ENCODE data around the gene MAGEA8.
"Not testable (repeated sequence)": the region's sequence is repeated elsewhere in the genome, so short reads cannot be mapped to it uniquely, and the experiment has no call there.

The MAGEA8 gene

DNA sequence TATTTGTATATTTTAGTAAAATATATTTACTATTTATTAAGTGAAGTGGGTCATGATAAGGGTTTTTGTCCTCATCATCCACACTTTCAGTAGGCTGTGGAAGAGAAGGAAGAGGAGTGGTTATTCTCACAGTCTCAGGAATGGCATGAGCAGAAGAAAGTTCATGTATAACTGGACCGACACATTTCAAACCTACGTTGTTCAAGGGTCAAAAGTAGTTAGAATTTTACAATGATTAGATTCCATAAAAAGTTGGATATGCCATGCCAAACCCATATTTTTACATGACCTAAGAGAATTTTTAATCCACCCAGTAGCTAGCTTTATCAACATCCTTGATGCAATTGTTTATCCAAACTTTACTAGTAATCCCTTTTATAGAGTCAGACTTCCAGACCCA lies 15.6 kb upstream of the MAGEA8 start:
- H3K27me3 ChIP-seq (ENCODE audit: low read depth), result peaks cover 2% of the 10 kb centered on the region; the same call in 1 of the 2 replicates
- H3K9me3 ChIP-seq, result no peaks in the 10 kb centered on the region
- H3K36me3 ChIP-seq (replicated peaks), result no peaks in the 10 kb centered on the region
- no peaks in the 10 kb centered on the region for H3K4me1 ChIP-seq
- no peak overlapping the region for H3K4me3 ChIP-seq
- DNase-seq (ENCODE audit: low spot score in 2 of 2), result no peak
- in situ Hi-C loops (cut with MboI; ENCODE audit: low sequenced_read_pairs), result no loop called here

DNA sequence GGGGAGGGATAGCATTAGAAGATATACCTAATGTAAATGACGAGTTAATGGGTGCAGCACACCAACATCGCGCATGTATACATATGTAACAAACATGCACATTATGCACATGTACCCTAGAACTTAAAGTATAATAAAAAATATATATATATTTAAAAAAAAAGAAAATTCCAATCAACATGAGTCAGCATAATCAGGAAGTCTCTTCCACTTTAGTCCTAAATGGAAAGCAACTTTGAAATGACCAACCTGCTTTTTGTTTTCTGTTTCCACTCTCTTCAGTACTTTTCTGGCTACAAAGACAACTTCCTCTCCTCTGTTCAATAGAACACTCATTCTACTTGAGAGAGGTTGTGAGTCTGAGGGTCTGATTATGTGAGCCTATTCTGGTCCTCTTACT lies 13.5 kb upstream of the MAGEA8 start:
- Histone ChIP-seq H3K4me3 (no peak overlapping the region), H3K9me3 (no peaks in the 10 kb centered on the region), H3K36me3 (replicated peaks) (no peaks in the 10 kb centered on the region), H3K27me3 (ENCODE audit: low read depth) (peaks cover 2% of the 10 kb centered on the region; the same call in 1 of the 2 replicates), H3K4me1 (no peaks in the 10 kb centered on the region)
- DNase-seq (ENCODE audit: low spot score in 2 of 2), result no peak
- in situ Hi-C loops (cut with MboI; ENCODE audit: low sequenced_read_pairs), result no loop called here

DNA sequence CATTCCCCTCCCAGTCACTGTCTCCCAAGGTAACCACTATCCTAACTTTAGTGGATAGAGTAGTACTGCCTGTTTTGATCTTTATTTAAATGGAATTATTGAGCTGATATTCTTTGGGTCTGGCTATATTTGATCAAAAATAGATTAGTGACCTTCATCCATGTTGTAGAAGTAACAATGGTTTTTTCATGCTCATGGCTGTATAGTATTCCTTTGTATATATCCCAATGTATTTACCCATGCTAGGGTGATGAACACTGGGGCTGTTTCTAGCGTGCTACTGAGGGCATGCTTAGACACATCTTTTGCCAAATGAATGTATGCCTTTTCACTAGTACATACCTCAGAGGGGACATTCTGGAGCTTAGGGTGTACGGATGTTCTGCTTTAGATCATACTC lies 10.1 kb upstream of the MAGEA8 start:
- Histone ChIP-seq H3K4me3 (no peak overlapping the region), H3K36me3 (replicated peaks) (no peaks in the 10 kb centered on the region), H3K27me3 (ENCODE audit: low read depth) (no peaks in the 10 kb centered on the region), H3K4me1 (no peaks in the 10 kb centered on the region), H3K9me3 (no peaks in the 10 kb centered on the region)
- no peak for DNase-seq (ENCODE audit: low spot score in 2 of 2)
- in situ Hi-C loops (cut with MboI; ENCODE audit: low sequenced_read_pairs), result no loop called here

GRCh38 chrX:149871433-149871832 lies 9.6 kb upstream of the MAGEA8 start:
- Histone ChIP-seq H3K27me3 (ENCODE audit: low read depth) (no peaks in the 10 kb centered on the region), H3K4me1 (no peaks in the 10 kb centered on the region), H3K9me3 (no peaks in the 10 kb centered on the region), H3K36me3 (replicated peaks) (no peaks in the 10 kb centered on the region), H3K4me3 (no peak overlapping the region)
- DNase-seq (ENCODE audit: low spot score in 2 of 2), result no peak
- in situ Hi-C loops (cut with MboI; ENCODE audit: low sequenced_read_pairs), result no loop called here

DNA sequence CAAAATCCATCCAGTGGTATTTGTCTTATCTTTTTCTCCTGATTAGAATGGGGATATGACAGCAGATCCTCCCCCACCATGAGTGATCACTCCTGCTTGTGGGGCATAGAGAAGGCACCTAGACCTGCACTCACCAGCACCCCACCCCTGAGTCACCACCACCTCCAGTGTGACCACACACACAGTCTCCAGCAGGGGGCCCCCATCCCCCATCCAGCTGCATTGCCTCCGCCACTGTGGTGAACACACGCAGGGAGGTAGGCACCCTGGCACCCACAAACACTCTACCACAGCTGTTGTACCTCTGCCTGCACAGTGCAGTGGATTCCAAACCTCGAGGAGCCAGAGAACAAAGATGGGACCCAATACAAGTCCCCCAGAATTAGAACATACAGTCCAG lies 9.0 kb upstream of the MAGEA8 start:
- Histone ChIP-seq H3K9me3 (no peaks in the 10 kb centered on the region), H3K4me3 (no peak overlapping the region), H3K36me3 (replicated peaks) (no peaks in the 10 kb centered on the region), H3K4me1 (no peaks in the 10 kb centered on the region), H3K27me3 (ENCODE audit: low read depth) (0 out of 2 replicates have a peak, but pooled peaks cover 2% of the 10 kb centered on the region)
- DNase-seq (ENCODE audit: low spot score in 2 of 2), result peak; percentile 38 to 78
- in situ Hi-C loops (cut with MboI; ENCODE audit: low sequenced_read_pairs), result no loop called here

DNA sequence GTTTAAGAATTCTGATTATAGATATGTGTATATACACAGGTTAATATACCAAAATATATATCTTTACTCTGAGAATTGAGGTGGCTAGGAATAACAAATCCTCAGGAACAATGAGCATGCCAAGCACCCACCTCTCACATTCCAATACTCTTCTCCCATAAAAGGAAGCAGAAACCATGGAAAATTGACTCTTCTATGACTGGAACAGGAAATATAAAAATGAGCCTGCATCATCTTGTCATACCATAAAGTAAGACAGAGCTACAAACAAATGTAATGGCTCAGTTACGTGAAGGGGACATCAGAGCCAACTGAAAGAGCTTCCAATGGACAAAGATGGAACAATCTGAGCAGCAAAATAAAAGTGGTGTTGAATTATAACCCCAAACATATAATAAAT lies 3.8 kb upstream of the MAGEA8 start:
- H3K9me3 ChIP-seq, result no peaks in the 10 kb centered on the region
- H3K36me3 ChIP-seq (replicated peaks), result no peaks in the 10 kb centered on the region
- H3K4me1 ChIP-seq, result no peaks in the 10 kb centered on the region
- peaks cover 15% of the 10 kb centered on the region for H3K27me3 ChIP-seq (ENCODE audit: low read depth)
- in situ Hi-C loops (cut with MboI; ENCODE audit: low sequenced_read_pairs), result no loop called here
- no peak overlapping the region for H3K4me3 ChIP-seq
- DNase-seq (ENCODE audit: low spot score in 2 of 2), result no peak

GRCh38 chrX:149877636-149878035 lies 3.3 kb upstream of the MAGEA8 start:
- H3K27me3 ChIP-seq (ENCODE audit: low read depth), result peaks cover 15% of the 10 kb centered on the region
- H3K4me1 ChIP-seq, result no peaks in the 10 kb centered on the region
- in situ Hi-C loops (cut with MboI; ENCODE audit: low sequenced_read_pairs), result no loop called here
- no peaks in the 10 kb centered on the region for H3K36me3 ChIP-seq (replicated peaks)
- H3K9me3 ChIP-seq, result no peaks in the 10 kb centered on the region
- no peak for DNase-seq (ENCODE audit: low spot score in 2 of 2)
- H3K4me3 ChIP-seq, result no peak overlapping the region

- H3K36me3 ChIP-seq (replicated peaks); H3K9me3 ChIP-seq; H3K27me3 ChIP-seq (ENCODE audit: low read depth); in situ Hi-C loops (cut with MboI; ENCODE audit: low sequenced_read_pairs); DNase-seq (ENCODE audit: low spot score in 2 of 2); H3K4me3 ChIP-seq: not testable (repeated sequence)
- H3K4me1 ChIP-seq, result peaks cover 13% of the 10 kb centered on the region
Measured at GRCh38 chrX:149890828-149891227, 9.8 kb downstream of the MAGEA8 start.

DNA sequence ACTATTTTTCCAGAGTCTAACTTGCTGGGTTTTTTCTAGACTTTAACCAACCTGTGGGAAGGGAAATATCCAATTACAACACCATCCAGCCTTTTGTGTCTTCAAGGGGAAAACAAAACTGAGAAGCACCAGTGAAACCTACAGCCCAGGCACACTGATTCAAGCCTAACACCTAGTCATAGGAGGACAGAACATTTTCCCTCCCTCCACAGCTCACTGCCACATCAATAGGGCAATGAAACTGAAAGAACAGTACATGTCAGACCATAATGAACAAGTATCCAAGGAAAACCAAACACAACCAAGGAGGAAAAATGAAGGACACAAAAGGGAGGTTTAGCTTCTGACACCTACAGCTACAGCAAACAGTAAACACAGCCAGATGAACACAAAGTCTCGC lies 17.6 kb downstream of the MAGEA8 start:
- in situ Hi-C loops (cut with MboI; ENCODE audit: low sequenced_read_pairs), result no loop called here
- peaks cover 9% of the 10 kb centered on the region for H3K4me1 ChIP-seq

DNA sequence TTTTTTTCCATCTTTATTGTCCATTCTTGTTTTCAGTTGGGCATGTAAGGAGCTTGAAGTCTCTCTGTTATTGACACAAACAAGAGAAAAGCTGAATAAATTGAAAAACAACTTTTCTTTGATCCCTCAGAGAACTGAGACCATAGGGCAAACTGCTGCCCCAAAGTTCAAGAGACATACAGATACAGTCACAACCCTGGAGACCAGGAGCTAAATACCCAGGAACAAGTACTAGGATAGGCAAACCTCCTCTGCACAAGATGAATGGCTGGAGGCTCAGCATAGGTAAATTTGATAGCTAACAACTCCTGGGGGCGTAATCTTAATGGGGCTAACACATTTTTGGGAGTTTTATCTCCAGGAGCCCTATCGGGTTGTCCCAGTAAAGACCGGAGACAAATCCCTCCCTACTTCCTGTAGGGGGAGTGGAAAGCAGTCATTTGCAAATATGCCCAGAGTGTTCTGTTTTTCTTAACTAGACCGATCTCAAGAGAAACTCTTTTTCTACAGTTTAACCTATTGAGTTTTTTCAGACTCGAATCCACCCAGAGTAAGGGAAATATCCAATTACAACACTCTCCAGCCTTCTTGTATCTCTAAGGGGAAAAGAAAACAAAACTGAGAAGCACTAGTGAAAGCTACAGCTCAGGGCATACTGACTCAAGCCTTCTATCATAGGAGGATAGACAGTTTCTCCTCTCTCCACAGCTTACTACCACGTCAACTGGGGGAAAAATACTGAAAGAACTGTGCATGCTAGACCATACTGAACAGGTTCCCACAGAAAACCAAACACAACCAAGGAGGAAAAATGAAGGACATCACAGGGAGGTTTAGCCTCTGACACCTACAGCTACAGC lies 23.1 kb downstream of the MAGEA8 start:
- in situ Hi-C loops (cut with MboI; ENCODE audit: low sequenced_read_pairs), result no loop called here
- no peaks in the 10 kb centered on the region for H3K9me3 ChIP-seq
- no peaks in the 10 kb centered on the region for H3K4me1 ChIP-seq
- no peaks in the 10 kb centered on the region for H3K36me3 ChIP-seq (replicated peaks)
- H3K27me3 ChIP-seq (ENCODE audit: low read depth), result no peaks in the 10 kb centered on the region
- H3K4me3 ChIP-seq, result no peak overlapping the region
- peak in 1 of 2 experiments; percentile 36 for DNase-seq (ENCODE audit: low spot score in 2 of 2)

More for the DNA sequence above, 17.6 kb downstream of the MAGEA8 start:
- Histone ChIP-seq H3K9me3 (no peaks in the 10 kb centered on the region), H3K27me3 (ENCODE audit: low read depth) (no peaks in the 10 kb centered on the region), H3K4me3 (no peak overlapping the region), H3K36me3 (replicated peaks) (no peaks in the 10 kb centered on the region)
- no peak for DNase-seq (ENCODE audit: low spot score in 2 of 2)

GRCh38 chrX:149908308-149908707 lies 27.3 kb downstream of the MAGEA8 start:
- in situ Hi-C loops (cut with MboI; ENCODE audit: low sequenced_read_pairs), result no loop called here

DNA sequence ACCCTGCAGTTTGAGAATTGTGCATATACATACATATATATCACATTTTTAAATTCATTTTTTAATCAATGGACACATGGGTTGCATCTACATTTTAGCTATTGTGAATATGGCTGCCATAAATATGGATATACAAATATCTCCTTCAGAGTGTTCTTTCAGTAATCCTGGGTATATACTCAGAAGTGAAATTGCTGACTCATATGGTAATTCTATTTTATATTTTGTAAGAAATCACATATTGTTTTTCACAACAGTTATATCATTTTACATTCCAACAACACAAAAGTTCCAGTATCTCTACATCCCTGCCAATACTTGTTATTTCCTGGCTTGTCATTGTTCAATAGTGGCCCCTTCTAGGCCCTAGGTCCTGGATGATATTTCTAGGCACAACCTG lies 27.7 kb downstream of the MAGEA8 start:
- Histone ChIP-seq H3K4me1 (no peaks in the 10 kb centered on the region), H3K27me3 (ENCODE audit: low read depth) (no peaks in the 10 kb centered on the region), H3K4me3 (no peak overlapping the region), H3K9me3 (no peaks in the 10 kb centered on the region), H3K36me3 (replicated peaks) (no peaks in the 10 kb centered on the region)
- in situ Hi-C loops (cut with MboI; ENCODE audit: low sequenced_read_pairs), result no loop called here
- no peak for DNase-seq (ENCODE audit: low spot score in 2 of 2)

More at GRCh38 chrX:149908308-149908707, 27.3 kb downstream of the MAGEA8 start:
- Histone ChIP-seq H3K9me3 (no peaks in the 10 kb centered on the region), H3K4me3 (no peak overlapping the region), H3K36me3 (replicated peaks) (no peaks in the 10 kb centered on the region), H3K27me3 (ENCODE audit: low read depth) (no peaks in the 10 kb centered on the region), H3K4me1 (no peaks in the 10 kb centered on the region)
- no peak for DNase-seq (ENCODE audit: low spot score in 2 of 2)

DNA sequence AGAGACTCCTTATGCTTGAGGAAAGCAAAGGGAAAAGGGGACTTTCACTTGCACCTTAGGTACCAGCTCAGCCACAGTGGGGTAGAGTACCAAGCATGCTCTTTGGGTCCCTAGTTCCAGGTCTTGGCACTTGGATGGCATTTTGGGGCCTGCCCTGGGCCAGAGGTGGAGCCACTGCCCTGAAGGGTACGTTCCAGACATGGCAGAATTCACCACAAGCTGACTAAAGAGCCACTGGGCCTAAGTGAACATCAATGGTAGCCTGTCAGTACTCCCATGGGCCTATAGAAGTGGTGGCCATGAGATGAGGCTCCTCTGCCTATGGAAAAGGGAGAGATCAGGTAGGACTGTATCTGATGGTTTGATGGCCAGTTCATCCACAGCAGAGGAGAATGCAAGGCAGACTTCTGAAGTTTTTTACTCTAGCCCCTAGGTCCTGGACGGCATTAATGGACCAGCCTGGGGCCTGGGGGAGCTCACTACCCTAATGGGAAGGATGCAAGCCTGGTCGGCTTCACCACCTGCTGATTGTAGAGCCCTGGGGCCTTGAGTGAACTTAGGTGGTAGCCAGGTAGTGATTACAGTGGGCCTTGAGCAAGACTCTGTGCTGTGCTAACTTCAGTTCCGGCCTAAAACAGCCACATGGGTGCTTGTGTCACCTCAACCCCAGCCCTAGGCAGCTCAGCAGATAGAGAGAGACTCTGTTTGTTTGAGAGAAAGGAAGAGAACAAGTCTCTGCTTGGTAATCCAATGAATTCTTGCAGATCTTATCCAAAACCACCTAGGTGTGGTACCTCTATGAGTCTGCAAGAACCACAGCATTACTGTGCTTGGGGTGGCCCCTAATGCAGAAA lies 28.6 kb downstream of the MAGEA8 start:
- H3K36me3 ChIP-seq (replicated peaks), result no peaks in the 10 kb centered on the region
- no peaks in the 10 kb centered on the region for H3K4me1 ChIP-seq
- in situ Hi-C loops (cut with MboI; ENCODE audit: low sequenced_read_pairs), result no loop called here
- no peak overlapping the region for H3K4me3 ChIP-seq
- no peaks in the 10 kb centered on the region for H3K27me3 ChIP-seq (ENCODE audit: low read depth)
- no peaks in the 10 kb centered on the region for H3K9me3 ChIP-seq
- no peak for DNase-seq (ENCODE audit: low spot score in 2 of 2)

DNA sequence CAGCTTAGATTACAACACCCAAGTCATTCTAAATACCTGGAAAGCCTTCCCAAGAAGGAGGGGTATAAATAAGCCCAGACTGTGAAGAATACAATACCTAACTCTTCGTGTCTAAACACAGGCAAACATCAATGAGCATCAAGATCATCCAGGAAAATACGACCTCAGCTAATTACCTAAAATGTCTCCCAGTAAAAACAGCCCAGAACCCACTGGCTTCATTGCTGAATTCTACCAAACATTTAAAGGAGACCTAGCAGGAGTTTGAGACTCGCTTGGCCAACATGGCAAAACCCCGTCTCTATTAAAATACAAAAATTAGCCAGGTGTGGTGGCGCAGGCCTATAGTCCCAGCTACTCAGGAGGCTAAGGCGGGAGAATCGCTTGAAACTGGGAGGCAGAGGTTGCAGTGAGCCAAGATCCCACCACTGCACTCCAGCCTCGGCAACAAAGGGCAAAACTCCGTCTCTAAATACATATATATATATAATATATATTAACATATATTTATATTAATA lies 29.3 kb downstream of the MAGEA8 start:
- Histone ChIP-seq H3K36me3 (replicated peaks) (no peaks in the 10 kb centered on the region), H3K27me3 (ENCODE audit: low read depth) (no peaks in the 10 kb centered on the region), H3K4me1 (no peaks in the 10 kb centered on the region), H3K4me3 (no peak overlapping the region), H3K9me3 (no peaks in the 10 kb centered on the region)
- in situ Hi-C loops (cut with MboI; ENCODE audit: low sequenced_read_pairs), result no loop called here
- DNase-seq (ENCODE audit: low spot score in 2 of 2), result peak in 1 of 2 experiments; percentile 27

All from HAP-1 (cell line).